Activated B cell treated with CpG ODN at 0.5 μM for 24 hours (primary cell): ENCODE measurements around the gene RPL18A. TPM values are rescaled to one million over a fixed set of nuclear protein-coding genes. Genes with fewer than 3 reads are reported as not detected.

Experiments
- ATAC-seq: fragments of 200-7000 bp; cut with Tn5 transposase; one replicate; pipeline ENCODE4 v1.10.0; 2021; ENCODE audit warnings: low read depth, mild to moderate bottlenecking, moderate library complexity
- CTCF ChIA-PET: fragments of 350-600 bp; sonication (Branson Sonifier 250); formaldehyde crosslinking; loops from one replicate; lab custom pipeline; 2021; ENCODE audit warnings: antibody characterized with exemption; lab: Charles Lee
- POLR2A ChIA-PET: fragments of 350-600 bp; sonication (Branson Sonifier 250); formaldehyde crosslinking; loops from one replicate; lab custom pipeline; 2021; ENCODE audit warnings: antibody characterized with exemption; lab: Charles Lee
- DNase-seq: peaks from one replicate; pipeline ENCODE4 v3.0.0; 2022
- H3K27ac Mint-ChIP-seq: one replicate; pipeline ENCODE4 v1.8.0; 2020; ENCODE audit warnings: mixed read lengths
- H3K27me3 Mint-ChIP-seq: one replicate; pipeline ENCODE4 v1.8.0; 2021; ENCODE audit warnings: mixed read lengths
- H3K36me3 Mint-ChIP-seq: one replicate; pipeline ENCODE4 v1.8.0; 2021; ENCODE audit warnings: low read depth, mixed read lengths
- H3K4me1 Mint-ChIP-seq: one replicate; pipeline ENCODE4 v1.8.0; 2021; ENCODE audit warnings: mixed read lengths
- H3K4me3 Mint-ChIP-seq: one replicate; pipeline ENCODE4 v1.8.0; 2020; ENCODE audit warnings: mild to moderate bottlenecking, mixed read lengths
- H3K9me3 Mint-ChIP-seq: one replicate; pipeline ENCODE4 v1.8.0; 2020; ENCODE audit warnings: mixed read lengths
- intact Hi-C: fragments of 100-400 bp; cut with micrococcal nuclease; formaldehyde crosslinking; loops from one replicate; pipeline ENCODE4 v1.15.1; 2024
- total RNA-seq: library from RNA; stranded (reverse); gene quantifications from 2 replicates; pipeline ENCODE4 v1.2.3, GENCODE V29; 2022
- TF ChIP-seq, protein P1 (sequence below): fragments of 200-600 bp; IDR thresholded peaks from one replicate; pipeline ENCODE4 v1.8.0; 2022; ENCODE audit warnings: antibody characterized with exemption, mild to moderate bottlenecking

Gene RPL18A
- total RNA-seq, 1 donor from 2014 or later = 4,113 TPM

DNA sequence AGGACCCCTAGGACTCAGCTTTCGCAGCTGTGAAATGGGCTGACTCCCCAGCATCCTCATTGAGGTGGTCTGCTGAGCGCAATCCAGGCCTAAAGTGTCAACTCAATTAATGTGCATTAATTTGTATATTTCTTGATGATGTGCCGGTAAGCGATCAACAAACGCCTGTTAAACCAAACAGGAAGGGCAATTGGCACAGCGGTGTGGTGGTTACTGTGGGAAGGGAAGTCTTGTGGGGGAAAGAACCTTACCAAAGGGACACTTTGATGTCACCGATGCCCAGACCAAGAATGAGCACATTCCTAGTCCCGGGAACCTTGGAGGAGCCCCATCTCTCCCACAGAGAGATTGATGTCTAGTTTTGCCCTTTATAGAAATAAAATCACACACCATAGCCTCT is 13.6 kb upstream of the RPL18A start:
- Mint-ChIP-seq H3K4me1 (peaks cover 65% of the 10 kb centered on the region), H3K36me3 (peaks cover 40% of the 10 kb centered on the region), H3K27me3 (no peaks in the 10 kb centered on the region), H3K9me3 (no peaks in the 10 kb centered on the region), H3K27ac (peak overlapping the region; percentile 96), H3K4me3 (peak overlapping the region; percentile 94)
- ChIA-PET CTCF (interaction anchor here (0.7 to 1.1 kb wide), 2 partner anchors 10 to 87 kb away, joined by 3 read pairs; partner anchors contain the start of gene CCDC124), POLR2A (interaction anchor here (0.6 to 8.3 kb wide), 7 partner anchors 12 to 299 kb away, joined by 3 to 121 read pairs (median 8); partner anchors contain the start of gene RPL18A)
- ATAC-seq = no peak
- TF ChIP-seq, protein P1, sequence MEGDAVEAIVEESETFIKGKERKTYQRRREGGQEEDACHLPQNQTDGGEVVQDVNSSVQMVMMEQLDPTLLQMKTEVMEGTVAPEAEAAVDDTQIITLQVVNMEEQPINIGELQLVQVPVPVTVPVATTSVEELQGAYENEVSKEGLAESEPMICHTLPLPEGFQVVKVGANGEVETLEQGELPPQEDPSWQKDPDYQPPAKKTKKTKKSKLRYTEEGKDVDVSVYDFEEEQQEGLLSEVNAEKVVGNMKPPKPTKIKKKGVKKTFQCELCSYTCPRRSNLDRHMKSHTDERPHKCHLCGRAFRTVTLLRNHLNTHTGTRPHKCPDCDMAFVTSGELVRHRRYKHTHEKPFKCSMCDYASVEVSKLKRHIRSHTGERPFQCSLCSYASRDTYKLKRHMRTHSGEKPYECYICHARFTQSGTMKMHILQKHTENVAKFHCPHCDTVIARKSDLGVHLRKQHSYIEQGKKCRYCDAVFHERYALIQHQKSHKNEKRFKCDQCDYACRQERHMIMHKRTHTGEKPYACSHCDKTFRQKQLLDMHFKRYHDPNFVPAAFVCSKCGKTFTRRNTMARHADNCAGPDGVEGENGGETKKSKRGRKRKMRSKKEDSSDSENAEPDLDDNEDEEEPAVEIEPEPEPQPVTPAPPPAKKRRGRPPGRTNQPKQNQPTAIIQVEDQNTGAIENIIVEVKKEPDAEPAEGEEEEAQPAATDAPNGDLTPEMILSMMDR = no peak
- DNase-seq = no peak
- intact Hi-C loops = no loop called here

DNA sequence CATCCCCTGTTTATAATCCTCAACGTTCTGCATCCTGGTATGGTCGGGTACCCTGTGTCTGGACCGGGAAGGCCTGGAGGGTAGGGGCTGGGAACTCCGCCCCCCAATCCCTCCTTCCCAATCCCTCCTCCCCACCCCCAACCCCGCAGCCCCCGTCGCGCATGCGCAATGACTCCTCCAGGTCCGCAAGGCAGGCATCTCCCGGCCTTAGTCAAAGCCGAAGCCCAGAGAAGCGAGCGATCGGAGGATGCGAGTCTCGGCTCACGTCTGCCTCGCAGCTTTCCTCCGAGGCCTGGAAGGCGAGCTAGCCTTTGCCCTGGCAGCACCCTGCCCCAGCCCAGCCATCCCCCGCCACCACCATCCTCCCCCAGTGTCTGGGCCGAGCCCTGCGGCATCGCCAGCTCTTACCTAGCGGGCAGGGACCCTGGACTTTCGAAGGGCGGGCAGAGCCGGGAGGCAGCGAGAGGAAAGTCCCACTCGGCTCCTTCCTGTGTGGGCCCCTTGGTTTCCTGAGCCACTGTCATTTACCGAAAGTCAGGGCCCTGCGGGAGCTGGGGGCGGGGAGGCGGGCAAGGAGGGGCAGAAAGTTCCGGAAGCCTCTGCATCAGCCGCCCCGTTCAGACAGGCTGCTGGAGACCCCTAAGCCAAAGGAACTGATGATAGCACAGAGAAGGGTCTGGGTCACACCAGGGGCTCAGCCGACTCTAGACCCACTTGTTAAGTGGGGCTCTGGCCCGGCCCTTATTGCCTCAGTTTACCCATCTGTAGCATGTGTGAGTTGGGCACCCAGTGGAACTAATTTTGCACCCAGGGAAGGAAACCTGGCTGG is 12.0 kb upstream of the RPL18A start, which contains the start of gene JAK3:
JAK3 (minus strand) TSS at position 445 of the 829 bp plus-strand sequence. CDS start 3,565 bp downstream, outside the sequence.
- POLR2A ChIA-PET = interaction anchor here (0.5 to 8.3 kb wide), 48 partner anchors 8 to 1523 kb away, joined by 3 to 121 read pairs (median 6); partner anchors contain the start of genes B3GNT3, CCDC124, FCHO1 and KLF2
- intact Hi-C loops = loop anchor here (1.0 kb wide), 1 partner anchor 71 kb away; no protein-coding TSS in a partner anchor
- peak; percentile 79 for DNase-seq
- CTCF ChIA-PET = interaction anchor here (1.1 to 1.6 kb wide), 4 partner anchors 8 to 93 kb away, joined by 3 to 9 read pairs (median 6); partner anchors contain the start of genes CCDC124 and RPL18A
- H3K4me1 Mint-ChIP-seq = peaks cover 73% of the 10 kb centered on the region
- TF ChIP-seq, protein P1 = no peak
- peak within 1 kb of the TSS; percentile 96 for H3K27ac Mint-ChIP-seq
- ATAC-seq = peak; percentile 86
- H3K4me3 Mint-ChIP-seq = peak within 1 kb of the TSS; percentile 94
- no peaks in the 10 kb centered on the region for H3K27me3 Mint-ChIP-seq
- peaks cover 28% of the 10 kb centered on the region for H3K36me3 Mint-ChIP-seq
- H3K9me3 Mint-ChIP-seq = no peaks in the 10 kb centered on the region

DNA sequence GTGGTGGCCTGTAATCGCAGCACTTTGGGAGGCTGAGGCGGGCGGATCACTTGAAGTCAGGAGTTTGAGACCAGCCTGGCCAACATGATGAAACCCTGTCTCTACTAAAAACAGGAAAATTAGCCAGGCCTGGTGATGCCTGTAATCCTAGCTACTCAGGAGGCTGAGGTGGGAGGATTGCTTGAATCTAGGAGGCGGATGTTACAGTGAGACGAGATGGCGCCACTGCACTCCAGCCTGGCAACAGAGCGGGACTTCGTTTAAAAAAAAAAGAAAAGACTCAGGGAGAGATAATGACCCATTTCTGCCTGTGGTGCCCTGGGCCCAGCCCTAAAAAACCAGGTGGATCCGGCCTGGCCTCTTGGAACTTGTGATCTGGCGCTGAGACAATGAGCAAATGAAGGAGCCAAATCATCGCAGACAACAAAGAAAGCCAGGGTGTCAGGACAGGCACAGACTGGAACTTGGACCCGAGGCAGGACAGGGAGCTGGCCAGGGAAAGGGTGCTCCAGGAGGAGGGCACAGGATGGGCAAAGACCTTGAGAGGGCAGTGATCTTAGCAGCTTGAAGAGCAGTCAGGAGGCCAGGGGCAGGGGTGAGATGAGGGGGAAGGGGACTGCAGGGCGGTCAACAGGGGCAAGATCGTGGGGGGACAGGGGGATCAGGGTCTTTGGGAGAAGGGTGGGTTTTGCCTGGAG is 11.0 kb upstream of the RPL18A start:
- no peaks in the 10 kb centered on the region for H3K9me3 Mint-ChIP-seq
- ChIA-PET CTCF (interaction anchor here (0.7 to 1.2 kb wide), 3 partner anchors 14 to 147 kb away, joined by 3 to 4 read pairs (median 3); no protein-coding TSS in a partner anchor), POLR2A (interaction anchor here (1.1 to 8.3 kb wide), 11 partner anchors 8 to 196 kb away, joined by 3 to 121 read pairs (median 8); partner anchors contain the start of genes CCDC124, FCHO1, RPL18A and SLC5A5)
- H3K4me3 Mint-ChIP-seq = peak overlapping the region; percentile 94
- H3K27ac Mint-ChIP-seq = peak overlapping the region; percentile 96
- peaks cover 20% of the 10 kb centered on the region for H3K36me3 Mint-ChIP-seq
- intact Hi-C loops = loop anchor here (1.0 kb wide), 1 partner anchor 72 kb away; no protein-coding TSS in a partner anchor
- ATAC-seq = no peak
- TF ChIP-seq, protein P1 = no peak
- DNase-seq = no peak
- H3K27me3 Mint-ChIP-seq = no peaks in the 10 kb centered on the region
- H3K4me1 Mint-ChIP-seq = peaks cover 69% of the 10 kb centered on the region

DNA sequence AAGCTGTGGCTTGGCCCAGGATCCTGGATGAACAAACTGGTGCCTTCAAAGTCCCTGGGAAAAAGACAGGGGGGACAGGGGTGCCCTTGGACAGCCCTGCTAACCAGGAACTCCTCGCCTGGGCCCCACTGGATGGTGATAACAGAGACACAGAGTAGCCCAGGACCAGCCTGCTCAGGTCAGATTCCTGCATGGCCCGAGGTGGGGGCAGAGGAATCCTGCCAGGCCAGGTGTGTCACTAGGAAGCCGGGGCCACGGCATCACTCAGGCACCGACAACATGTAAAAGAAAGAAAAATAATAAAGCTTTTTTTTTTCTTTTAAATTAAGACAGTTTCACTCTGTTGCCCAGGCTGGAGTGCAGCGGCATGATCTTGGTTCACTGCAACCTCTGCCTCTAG is 5.6 kb upstream of the RPL18A start:
- no peak overlapping the region for H3K27ac Mint-ChIP-seq
- CTCF ChIA-PET = interaction anchor here (0.9 to 3.7 kb wide), 9 partner anchors 52 to 358 kb away, joined by 3 to 16 read pairs (median 6); partner anchors contain the start of genes B3GNT3 and CCDC124

More for the DNA sequence above, 5.6 kb upstream of the RPL18A start:
- Mint-ChIP-seq H3K36me3 (no peaks in the 10 kb centered on the region), H3K27me3 (no peaks in the 10 kb centered on the region), H3K9me3 (no peaks in the 10 kb centered on the region), H3K4me3 (no peak overlapping the region), H3K4me1 (peaks cover 36% of the 10 kb centered on the region)
- no peak for ATAC-seq
- intact Hi-C loops = loop anchor here (2.0 to 10.0 kb wide), 3 partner anchors 77 to 299 kb away; partner anchors contain the start of gene COLGALT1
- DNase-seq = no peak
- TF ChIP-seq, protein P1 = no peak
- POLR2A ChIA-PET = interaction anchor here (0.6 to 0.9 kb wide), 6 partner anchors 20 to 458 kb away, joined by 3 to 11 read pairs (median 5); partner anchors contain the start of gene MAP1S
